Measurements from ENCODE around the gene CDR2L.

DNA sequence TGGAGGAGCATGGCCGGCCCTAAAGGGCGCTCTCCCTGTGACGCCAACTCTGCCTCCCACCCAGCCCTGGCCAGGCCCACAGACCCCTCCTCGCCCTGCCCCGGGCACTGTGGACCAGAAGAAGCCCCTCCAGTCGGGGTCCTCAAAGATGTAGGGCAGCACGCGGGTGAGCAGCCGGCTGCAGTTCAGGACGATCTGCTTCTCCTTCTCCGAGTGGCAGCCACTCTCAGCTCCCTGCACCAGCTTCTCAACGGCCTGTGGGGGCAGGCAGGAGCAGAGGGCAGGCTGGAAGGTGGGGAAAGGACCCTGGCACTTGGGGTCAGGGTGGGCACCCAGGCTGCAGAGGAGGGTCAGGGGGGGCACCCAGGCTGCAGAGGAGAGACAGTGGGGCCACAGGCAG lies 23.8 kb upstream of the CDR2L start:
- TF ChIP-seq, protein P1, sequence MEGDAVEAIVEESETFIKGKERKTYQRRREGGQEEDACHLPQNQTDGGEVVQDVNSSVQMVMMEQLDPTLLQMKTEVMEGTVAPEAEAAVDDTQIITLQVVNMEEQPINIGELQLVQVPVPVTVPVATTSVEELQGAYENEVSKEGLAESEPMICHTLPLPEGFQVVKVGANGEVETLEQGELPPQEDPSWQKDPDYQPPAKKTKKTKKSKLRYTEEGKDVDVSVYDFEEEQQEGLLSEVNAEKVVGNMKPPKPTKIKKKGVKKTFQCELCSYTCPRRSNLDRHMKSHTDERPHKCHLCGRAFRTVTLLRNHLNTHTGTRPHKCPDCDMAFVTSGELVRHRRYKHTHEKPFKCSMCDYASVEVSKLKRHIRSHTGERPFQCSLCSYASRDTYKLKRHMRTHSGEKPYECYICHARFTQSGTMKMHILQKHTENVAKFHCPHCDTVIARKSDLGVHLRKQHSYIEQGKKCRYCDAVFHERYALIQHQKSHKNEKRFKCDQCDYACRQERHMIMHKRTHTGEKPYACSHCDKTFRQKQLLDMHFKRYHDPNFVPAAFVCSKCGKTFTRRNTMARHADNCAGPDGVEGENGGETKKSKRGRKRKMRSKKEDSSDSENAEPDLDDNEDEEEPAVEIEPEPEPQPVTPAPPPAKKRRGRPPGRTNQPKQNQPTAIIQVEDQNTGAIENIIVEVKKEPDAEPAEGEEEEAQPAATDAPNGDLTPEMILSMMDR (IDR thresholded peaks at IDR 0.05): no peak
- TF ChIP-seq POLR2A (IDR thresholded peaks at IDR 0.05) (no peak), EP300 (IDR thresholded peaks at IDR 0.05) (no peak)

All from ovary (tissue), 3 donors.